ENCODE data around the gene TSPAN16.

The TSPAN16 gene

DNA sequence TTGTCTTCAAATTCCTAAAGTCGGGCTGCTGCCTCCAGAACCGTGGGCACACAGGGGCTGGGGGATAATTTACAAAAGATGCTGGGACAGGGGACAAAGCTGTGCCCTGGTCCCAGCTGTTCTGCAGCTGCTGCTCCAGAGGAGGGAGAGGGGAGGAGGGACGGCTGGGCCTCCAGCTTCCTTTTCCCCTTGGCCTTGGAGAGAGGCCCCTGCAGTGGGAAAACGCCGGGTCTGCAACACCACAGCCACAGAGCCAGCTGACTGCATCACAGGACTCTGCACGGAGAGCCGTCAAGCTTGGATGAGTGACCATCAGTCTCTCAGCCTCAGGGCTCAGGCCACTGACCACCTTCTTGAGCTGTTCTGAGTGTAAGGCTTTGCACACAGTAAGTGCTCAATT, 39.8 kb upstream of the TSPAN16 start:
- no peaks in the 10 kb centered on the region for H3K4me1 ChIP-seq (ENCODE audit: control insufficient read depth, insufficient read depth, low read length)
- no peaks in the 10 kb centered on the region for H3K9me3 ChIP-seq (ENCODE audit: control insufficient read depth, insufficient read depth, low read depth, low read length)
- TF ChIP-seq ZNF664 (tag by site-specific recombination; IDR thresholded peaks at IDR 0.05): peak; percentile 83
- TF ChIP-seq, protein P1, sequence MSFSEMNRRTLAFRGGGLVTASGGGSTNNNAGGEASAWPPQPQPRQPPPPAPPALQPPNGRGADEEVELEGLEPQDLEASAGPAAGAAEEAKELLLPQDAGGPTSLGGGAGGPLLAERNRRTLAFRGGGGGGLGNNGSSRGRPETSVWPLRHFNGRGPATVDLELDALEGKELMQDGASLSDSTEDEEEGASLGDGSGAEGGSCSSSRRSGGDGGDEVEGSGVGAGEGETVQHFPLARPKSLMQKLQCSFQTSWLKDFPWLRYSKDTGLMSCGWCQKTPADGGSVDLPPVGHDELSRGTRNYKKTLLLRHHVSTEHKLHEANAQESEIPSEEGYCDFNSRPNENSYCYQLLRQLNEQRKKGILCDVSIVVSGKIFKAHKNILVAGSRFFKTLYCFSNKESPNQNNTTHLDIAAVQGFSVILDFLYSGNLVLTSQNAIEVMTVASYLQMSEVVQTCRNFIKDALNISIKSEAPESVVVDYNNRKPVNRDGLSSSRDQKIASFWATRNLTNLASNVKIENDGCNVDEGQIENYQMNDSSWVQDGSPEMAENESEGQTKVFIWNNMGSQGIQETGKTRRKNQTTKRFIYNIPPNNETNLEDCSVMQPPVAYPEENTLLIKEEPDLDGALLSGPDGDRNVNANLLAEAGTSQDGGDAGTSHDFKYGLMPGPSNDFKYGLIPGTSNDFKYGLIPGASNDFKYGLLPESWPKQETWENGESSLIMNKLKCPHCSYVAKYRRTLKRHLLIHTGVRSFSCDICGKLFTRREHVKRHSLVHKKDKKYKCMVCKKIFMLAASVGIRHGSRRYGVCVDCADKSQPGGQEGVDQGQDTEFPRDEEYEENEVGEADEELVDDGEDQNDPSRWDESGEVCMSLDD (tag by site-specific recombination; IDR thresholded peaks at IDR 0.05): no peak
- H3K27ac ChIP-seq (ENCODE audit: extremely low read depth, low read depth, low read length): no peak overlapping the region
- CTCF ChIA-PET: interaction anchor here (0.6 to 1.1 kb wide), 5 partner anchors 12 to 185 kb away, joined by 3 read pairs; partner anchors contain the start of genes CCDC159 and TMEM205
- no peak overlapping the region for H3K4me3 ChIP-seq (ENCODE audit: low read depth, low read length)
- H3K36me3 ChIP-seq (ENCODE audit: control insufficient read depth in 2 of 2, insufficient read depth in 1 of 2, low read length in 2 of 2): peaks cover 0 to 11% of the 10 kb centered on the region in 2 experiments; a peak in 1 of 3 replicates
- POLR2A ChIA-PET: no interaction called here

DNA sequence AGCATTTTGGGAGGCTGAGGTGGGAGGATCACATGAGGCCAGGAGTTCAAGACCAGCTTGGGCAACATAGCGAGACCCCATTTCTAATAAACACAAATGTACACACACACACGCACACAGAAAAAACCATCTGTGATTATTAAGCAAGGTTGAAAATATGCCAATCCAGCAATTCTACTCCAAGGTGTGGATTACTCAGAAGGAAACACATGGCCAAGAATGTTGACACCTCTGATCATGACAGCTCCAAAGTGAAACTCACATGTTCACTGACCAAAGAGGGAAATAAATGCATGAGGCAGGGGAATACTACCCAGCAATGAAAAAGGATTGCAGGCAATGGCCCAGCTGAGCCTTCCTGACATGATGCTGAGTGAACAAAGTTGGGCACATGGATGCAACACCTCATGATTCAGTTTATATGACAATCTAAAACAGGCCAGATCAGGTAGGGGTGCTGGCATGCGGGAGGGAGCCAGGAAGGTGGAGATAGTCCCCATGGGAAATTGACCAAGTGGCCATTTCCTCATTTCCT, 38.0 kb upstream of the TSPAN16 start:
- Histone ChIP-seq H3K27ac (ENCODE audit: extremely low read depth, low read depth, low read length) (no peak overlapping the region), H3K4me1 (ENCODE audit: control insufficient read depth, insufficient read depth, low read length) (no peaks in the 10 kb centered on the region; the same call in 1 of the 2 replicates), H3K4me3 (ENCODE audit: low read depth, low read length) (no peak overlapping the region), H3K36me3 (ENCODE audit: control insufficient read depth in 2 of 2, insufficient read depth in 1 of 2, low read length in 2 of 2) (no peaks in the 10 kb centered on the region), H3K9me3 (ENCODE audit: control insufficient read depth, insufficient read depth, low read depth, low read length) (no peaks in the 10 kb centered on the region)
- ChIA-PET CTCF (interaction anchor here (0.6 kb wide), 1 partner anchor 223 kb away, joined by 4 read pairs; no protein-coding TSS in a partner anchor), POLR2A (interaction anchor here (0.7 kb wide), 1 partner anchor 379 kb away, joined by 3 read pairs; no protein-coding TSS in a partner anchor)
- TF ChIP-seq ZNF146 (tag by site-specific recombination; IDR thresholded peaks at IDR 0.05) (peak; percentile 100), KLF16 (tag by site-specific recombination; IDR thresholded peaks at IDR 0.05) (no peak), ZNF623 (tag by site-specific recombination; IDR thresholded peaks at IDR 0.05) (0 out of 2 replicates have a peak, but pooled peaks have one; percentile 8)

DNA sequence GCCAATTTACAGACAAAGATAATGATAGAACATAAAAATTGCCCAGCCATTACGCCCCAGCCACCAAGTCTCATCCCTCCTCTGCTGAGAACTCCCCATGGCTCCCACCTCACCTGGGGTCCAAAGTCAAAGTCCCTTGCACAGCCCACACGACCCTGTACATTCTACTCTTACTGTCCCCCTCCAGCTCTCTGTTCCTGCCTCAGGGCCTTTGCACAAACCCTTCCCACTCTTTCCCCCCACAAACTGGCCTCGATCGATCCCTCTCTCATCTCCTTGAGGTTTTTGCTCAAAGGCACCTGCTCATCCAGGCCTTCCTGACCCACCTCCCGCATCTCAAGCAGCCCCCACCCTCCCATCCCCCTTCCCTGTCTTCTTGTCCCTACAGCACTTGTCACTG, 35.0 kb upstream of the TSPAN16 start:
- TF ChIP-seq ZBTB20 (tag by site-specific recombination; IDR thresholded peaks at IDR 0.05) (no peak), YY2 (tag by site-specific recombination; IDR thresholded peaks at IDR 0.05) (no peak), ZNF623 (tag by site-specific recombination; IDR thresholded peaks at IDR 0.05) (peak; percentile 100)
- TF ChIP-seq, protein P2, sequence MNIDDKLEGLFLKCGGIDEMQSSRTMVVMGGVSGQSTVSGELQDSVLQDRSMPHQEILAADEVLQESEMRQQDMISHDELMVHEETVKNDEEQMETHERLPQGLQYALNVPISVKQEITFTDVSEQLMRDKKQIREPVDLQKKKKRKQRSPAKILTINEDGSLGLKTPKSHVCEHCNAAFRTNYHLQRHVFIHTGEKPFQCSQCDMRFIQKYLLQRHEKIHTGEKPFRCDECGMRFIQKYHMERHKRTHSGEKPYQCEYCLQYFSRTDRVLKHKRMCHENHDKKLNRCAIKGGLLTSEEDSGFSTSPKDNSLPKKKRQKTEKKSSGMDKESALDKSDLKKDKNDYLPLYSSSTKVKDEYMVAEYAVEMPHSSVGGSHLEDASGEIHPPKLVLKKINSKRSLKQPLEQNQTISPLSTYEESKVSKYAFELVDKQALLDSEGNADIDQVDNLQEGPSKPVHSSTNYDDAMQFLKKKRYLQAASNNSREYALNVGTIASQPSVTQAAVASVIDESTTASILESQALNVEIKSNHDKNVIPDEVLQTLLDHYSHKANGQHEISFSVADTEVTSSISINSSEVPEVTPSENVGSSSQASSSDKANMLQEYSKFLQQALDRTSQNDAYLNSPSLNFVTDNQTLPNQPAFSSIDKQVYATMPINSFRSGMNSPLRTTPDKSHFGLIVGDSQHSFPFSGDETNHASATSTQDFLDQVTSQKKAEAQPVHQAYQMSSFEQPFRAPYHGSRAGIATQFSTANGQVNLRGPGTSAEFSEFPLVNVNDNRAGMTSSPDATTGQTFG (tag by site-specific recombination; IDR thresholded peaks at IDR 0.05; ENCODE audit: borderline replicate concordance): no peak
- TF ChIP-seq, protein P3, sequence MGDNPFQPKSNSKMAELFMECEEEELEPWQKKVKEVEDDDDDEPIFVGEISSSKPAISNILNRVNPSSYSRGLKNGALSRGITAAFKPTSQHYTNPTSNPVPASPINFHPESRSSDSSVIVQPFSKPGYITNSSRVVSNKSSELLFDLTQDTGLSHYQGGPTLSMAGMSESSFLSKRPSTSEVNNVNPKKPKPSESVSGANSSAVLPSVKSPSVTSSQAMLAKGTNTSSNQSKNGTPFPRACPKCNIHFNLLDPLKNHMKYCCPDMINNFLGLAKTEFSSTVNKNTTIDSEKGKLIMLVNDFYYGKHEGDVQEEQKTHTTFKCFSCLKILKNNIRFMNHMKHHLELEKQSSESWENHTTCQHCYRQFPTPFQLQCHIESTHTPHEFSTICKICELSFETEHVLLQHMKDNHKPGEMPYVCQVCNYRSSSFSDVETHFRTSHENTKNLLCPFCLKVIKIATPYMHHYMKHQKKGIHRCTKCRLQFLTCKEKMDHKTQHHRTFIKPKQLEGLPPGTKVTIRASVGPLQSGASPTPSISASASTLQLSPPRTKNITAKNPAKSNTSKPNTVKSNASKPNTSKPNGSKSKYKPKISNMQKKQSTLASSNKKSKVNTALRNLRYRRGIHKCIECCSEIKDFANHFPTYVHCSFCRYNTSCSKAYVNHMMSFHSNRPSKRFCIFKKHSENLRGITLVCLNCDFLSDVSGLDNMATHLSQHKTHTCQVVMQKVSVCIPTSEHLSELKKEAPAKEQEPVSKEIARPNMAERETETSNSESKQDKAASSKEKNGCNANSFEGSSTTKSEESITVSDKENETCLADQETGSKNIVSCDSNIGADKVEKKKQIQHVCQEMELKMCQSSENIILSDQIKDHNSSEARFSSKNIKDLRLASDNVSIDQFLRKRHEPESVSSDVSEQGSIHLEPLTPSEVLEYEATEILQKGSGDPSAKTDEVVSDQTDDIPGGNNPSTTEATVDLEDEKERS (tag by site-specific recombination; IDR thresholded peaks at IDR 0.05): peak; percentile 64; the same call in 1 of the 2 replicates
- TF ChIP-seq, protein P1 (tag by site-specific recombination; IDR thresholded peaks at IDR 0.05): 0 out of 2 replicates have a peak, but pooled peaks have one; percentile 15
- H3K27ac ChIP-seq (ENCODE audit: extremely low read depth, low read depth, low read length): no peak overlapping the region
- CTCF ChIA-PET: interaction anchor here (1.1 kb wide), 1 partner anchor 17 kb away, joined by 8 read pairs; no protein-coding TSS in a partner anchor
- no peaks in the 10 kb centered on the region; the same call in 1 of the 2 replicates for H3K4me1 ChIP-seq (ENCODE audit: control insufficient read depth, insufficient read depth, low read length)
- H3K9me3 ChIP-seq (ENCODE audit: control insufficient read depth, insufficient read depth, low read depth, low read length): no peaks in the 10 kb centered on the region
- POLR2A ChIA-PET: no interaction called here
- no peaks in the 10 kb centered on the region for H3K36me3 ChIP-seq (ENCODE audit: control insufficient read depth in 2 of 2, insufficient read depth in 1 of 2, low read length in 2 of 2)
- no peak overlapping the region for H3K4me3 ChIP-seq (ENCODE audit: low read depth, low read length)
